ENCODE results near the gene RBPMS2. TPM values are rescaled to one million over a fixed set of nuclear protein-coding genes. Genes with fewer than 3 reads are reported as not detected.

Gene RBPMS2
- total RNA-seq, 1 donor from 2014 or later = 1.9 TPM

- no peaks in the 10 kb centered on the region for H3K27me3 ChIP-seq (ENCODE audit: control insufficient read depth, insufficient read depth, low read length)
- no peaks in the 10 kb centered on the region for H3K36me3 ChIP-seq (ENCODE audit: control insufficient read depth, insufficient read depth, low read length)
- H3K4me3 ChIP-seq (ENCODE audit: low read depth, low read length) = no peak overlapping the region
- DNase-seq (ENCODE audit: low read depth) = no peak
- TF ChIP-seq CTCF (IDR thresholded peaks at IDR 0.05; ENCODE audit: insufficient read depth, low read length, poor library complexity, severe bottlenecking) = no peak
These were observed 64.5 kb downstream of the RBPMS2 start for GRCh38 chr15:64710676-64711428.

GRCh38 chr15:64706011-64706911, 69.1 kb downstream of the RBPMS2 start:
- H3K4me3 ChIP-seq (ENCODE audit: low read depth, low read length) = no peak overlapping the region
- H3K27me3 ChIP-seq (ENCODE audit: control insufficient read depth, insufficient read depth, low read length) = no peaks in the 10 kb centered on the region
- DNase-seq (ENCODE audit: low read depth) = no peak
- no peaks in the 10 kb centered on the region for H3K36me3 ChIP-seq (ENCODE audit: control insufficient read depth, insufficient read depth, low read length)
- no peak for TF ChIP-seq CTCF (IDR thresholded peaks at IDR 0.05; ENCODE audit: insufficient read depth, low read length, poor library complexity, severe bottlenecking)

- TF ChIP-seq CTCF (IDR thresholded peaks at IDR 0.05; ENCODE audit: insufficient read depth, low read length, poor library complexity, severe bottlenecking) = no peak
These were observed 70.4 kb downstream of the RBPMS2 start for GRCh38 chr15:64705006-64705405.

GRCh38 chr15:64703632-64703959, 71.8 kb downstream of the RBPMS2 start:
- no peaks in the 10 kb centered on the region for H3K27me3 ChIP-seq (ENCODE audit: control insufficient read depth, insufficient read depth, low read length)
- H3K36me3 ChIP-seq (ENCODE audit: control insufficient read depth, insufficient read depth, low read length) = no peaks in the 10 kb centered on the region
- peak overlapping the region; percentile 95 for H3K4me3 ChIP-seq (ENCODE audit: low read depth, low read length)
- DNase-seq (ENCODE audit: low read depth) = no peak
- no peak for TF ChIP-seq CTCF (IDR thresholded peaks at IDR 0.05; ENCODE audit: insufficient read depth, low read length, poor library complexity, severe bottlenecking)

More at GRCh38 chr15:64705006-64705405, 70.4 kb downstream of the RBPMS2 start:
- Histone ChIP-seq H3K36me3 (ENCODE audit: control insufficient read depth, insufficient read depth, low read length) (no peaks in the 10 kb centered on the region), H3K4me3 (ENCODE audit: low read depth, low read length) (no peak overlapping the region), H3K27me3 (ENCODE audit: control insufficient read depth, insufficient read depth, low read length) (no peaks in the 10 kb centered on the region)
- DNase-seq (ENCODE audit: low read depth) = no peak

- no peak for TF ChIP-seq CTCF (IDR thresholded peaks at IDR 0.05; ENCODE audit: insufficient read depth, low read length, poor library complexity, severe bottlenecking)
- DNase-seq (ENCODE audit: low read depth) = no peak
- H3K4me3 ChIP-seq (ENCODE audit: low read depth, low read length) = peak overlapping the region; percentile 95
- H3K27me3 ChIP-seq (ENCODE audit: control insufficient read depth, insufficient read depth, low read length) = no peaks in the 10 kb centered on the region
- H3K36me3 ChIP-seq (ENCODE audit: control insufficient read depth, insufficient read depth, low read length) = no peaks in the 10 kb centered on the region
These were observed 72.4 kb downstream of the RBPMS2 start for GRCh38 chr15:64702816-64703631.

All from kidney epithelial cell (primary cell).